Measurements from ENCODE around the gene MRPL1.

GRCh38 chr4:77960367-77960766 is 97.7 kb downstream of the MRPL1 start:
- TF ChIP-seq POLR2A (IDR thresholded peaks at IDR 0.05) (no peak), CTCF (IDR thresholded peaks at IDR 0.05) (no peak)

Data from lower leg skin (tissue), 3 donors.